GM23248 (cell line): ENCODE data around the gene KLHL24.

Source experiments
- EZH2 ChIP-seq: fragments of 200-600 bp; sonication (generic); IDR thresholded peaks from 2 replicates; pipeline ENCODE4 v1.6.1; 2018; ENCODE audit warnings: antibody characterized with exemption, mild to moderate bottlenecking; ENCODE audit not compliant: insufficient read depth, poor library complexity, severe bottlenecking
- EZH2phosphoT487 ChIP-seq: fragments of 200-600 bp; sonication (generic); IDR thresholded peaks from 2 replicates; pipeline ENCODE4 v1.6.1; 2018; ENCODE audit warnings: antibody characterized with exemption, moderate library complexity, mild to moderate bottlenecking, low read depth; ENCODE audit not compliant: insufficient read depth

- TF ChIP-seq EZH2phosphoT487: no peak
- TF ChIP-seq EZH2: no peak
Measured at GRCh38 chr3:183631715-183632114, 3.7 kb upstream of the KLHL24 start.
